ENCODE measurements around the gene TMSB15C.
"Not testable (repeated sequence)": the region's sequence is repeated elsewhere in the genome, so short reads cannot be mapped to it uniquely, and the experiment has no call there.

Gene TMSB15C

GRCh38 chrX:104075778-104076445 is at the start of gene TMSB15C:
TMSB15C (minus strand) TSS chrX:104076236.
- not testable (repeated sequence) for DNase-seq

- DNase-seq, result peak; percentile 58
Observed at GRCh38 chrX:104122829-104123228, 46.8 kb upstream of the TMSB15C start.

GRCh38 chrX:104118765-104119164 is 42.7 kb upstream of the TMSB15C start:
- DNase-seq, result no peak

GRCh38 chrX:104117759-104118158 is 41.7 kb upstream of the TMSB15C start:
- peak; percentile 60 for DNase-seq

- DNase-seq, result peak; percentile 63
Observed at GRCh38 chrX:104113222-104113965, 37.4 kb upstream of the TMSB15C start.

GRCh38 chrX:104112326-104112951 is 36.4 kb upstream of the TMSB15C start, which contains the start of gene ZCCHC18:
ZCCHC18 (plus strand) TSS chrX:104112523; CDS start chrX:104114112, 1,589 bp downstream.
- peak; percentile 39 for DNase-seq

GRCh38 chrX:104110491-104111240 is 34.6 kb upstream of the TMSB15C start:
- peak; percentile 27 for DNase-seq

- DNase-seq, result no peak
Observed at GRCh38 chrX:104108955-104109354, 32.9 kb upstream of the TMSB15C start.

GRCh38 chrX:104105330-104106262 is 29.6 kb upstream of the TMSB15C start:
- no peak for DNase-seq

- no peak for DNase-seq
Observed at GRCh38 chrX:104104676-104105075, 28.6 kb upstream of the TMSB15C start.

GRCh38 chrX:104098919-104099318 is 22.9 kb upstream of the TMSB15C start:
- no peak for DNase-seq

- peak; percentile 70 for DNase-seq
Observed at GRCh38 chrX:104098151-104098808, 22.2 kb upstream of the TMSB15C start.

GRCh38 chrX:104085919-104086318 is 9.9 kb upstream of the TMSB15C start:
- no peak for DNase-seq

- DNase-seq, result no peak
Observed at GRCh38 chrX:104085477-104085876, 9.4 kb upstream of the TMSB15C start.

- DNase-seq, result no peak
Observed at GRCh38 chrX:104084534-104085277, 8.7 kb upstream of the TMSB15C start.

- DNase-seq, result no peak
Observed at GRCh38 chrX:104084063-104084462, 8.0 kb upstream of the TMSB15C start.

- not testable (repeated sequence) for DNase-seq
Observed at GRCh38 chrX:104077854-104078253, 1.8 kb upstream of the TMSB15C start.

GRCh38 chrX:104062636-104063035 is 13.4 kb downstream of the TMSB15C start:
- not testable (repeated sequence) for DNase-seq

- DNase-seq, result not testable (repeated sequence)
Observed at GRCh38 chrX:104054956-104055355, 21.1 kb downstream of the TMSB15C start.

GRCh38 chrX:104047171-104047570 is 28.9 kb downstream of the TMSB15C start:
- no peak for DNase-seq

GRCh38 chrX:104045642-104046041 is 30.4 kb downstream of the TMSB15C start:
- no peak for DNase-seq
